Upper lobe of left lung (tissue), 6 donors: ENCODE measurements around the gene CFI. TPM values are rescaled to one million over a fixed set of nuclear protein-coding genes. Genes with fewer than 3 reads are reported as not detected.

Source experiments
- ATAC-seq, 2 donors: fragments of 200-7000 bp; cut with Tn5 transposase; one replicate each; pipeline ENCODE4 v1.9.1; 2022; ENCODE audit warnings: mild to moderate bottlenecking in 2 of 2, moderate library complexity in 2 of 2; ENCODE audit not compliant: low FRiP score in 2 of 2
- DNase-seq, 2 donors: peaks; one replicate each; pipeline ENCODE4 v3.0.0-alpha.2; 2019 to 2020
- H3K27ac ChIP-seq, 4 donors: fragments of 200-600 bp; sonication (generic); one replicate each; pipeline ENCODE4 v1.5.1; 2016 to 2019
- H3K27me3 ChIP-seq, 4 donors: fragments of 200-600 bp; sonication (generic); one replicate each; pipeline ENCODE4 v1.5.1; 2017 to 2019
- H3K36me3 ChIP-seq, 4 donors: fragments of 200-600 bp; sonication (generic); one replicate each; pipeline ENCODE4 v1.5.1; 2016 to 2019
- H3K4me1 ChIP-seq, 4 donors: fragments of 200-600 bp; sonication (generic); one replicate each; pipeline ENCODE4 v1.5.1; 2018 to 2019
- H3K4me3 ChIP-seq, 4 donors: fragments of 200-600 bp; sonication (generic); one replicate each; pipeline ENCODE4 v1.5.1; 2017 to 2019; ENCODE audit warnings: mild to moderate bottlenecking in 2 of 4, moderate library complexity in 1 of 4
- H3K9me3 ChIP-seq, 4 donors: fragments of 200-600 bp; sonication (generic); one replicate each; pipeline ENCODE4 v1.5.1; 2018 to 2019
- EP300 ChIP-seq, 4 donors: sonication (generic); formaldehyde crosslinking; IDR thresholded peaks; one replicate each; pipeline ENCODE4 v1.5.1; 2017; ENCODE audit warnings: antibody characterized with exemption in 4 of 4, control low read depth in 2 of 4
- POLR2A ChIP-seq, 4 donors: fragments of 450-650 bp; IDR thresholded peaks; one replicate each; pipeline ENCODE4 v1.5.1; 2016 to 2017; ENCODE audit warnings: antibody characterized with exemption in 4 of 4, mild to moderate bottlenecking in 2 of 4
- POLR2AphosphoS5 ChIP-seq, 2 donors: sonication (generic); formaldehyde crosslinking; IDR thresholded peaks; one replicate each; pipeline ENCODE4 v1.5.1; 2017; ENCODE audit warnings: antibody characterized with exemption in 2 of 2
- WGBS, 2 donors: methylation state at CpG; one replicate each; pipeline ENCODE4 v1.1.5; 2017 to 2018; 5-methylcytosine and 5-hydroxymethylcytosine counted together
- total RNA-seq, 6 donors: library from RNA; depleted of rRNA in 4 of 6; stranded (reverse); fragments of >200 nt in 4 of 6; gene quantifications; one replicate each; pipeline versions ENCODE4 v1.1.0 to v1.2.1, GENCODE V29; 2016 to 2021
- TF ChIP-seq, protein P1 (sequence below), 6 experiments: fragments of 450-650 bp in 4 of 6; fragments of 200-600 bp in 2 of 6; sonication (generic) in 2 of 6; IDR thresholded peaks; one replicate each; pipeline ENCODE4 v1.5.1; 2016 to 2019; ENCODE audit warnings: antibody characterized with exemption in 6 of 6
- donor health status: DM: no; HTN: no; CAD: no; lungs with moderate emphysema.
- donor health status: DM: no; HTN: yes; CAD: no; lungs with severe emphysema.

CFI gene
- total RNA-seq, 6 donors from 2014 or later = 20.2 to 122 (median 53.3) TPM

DNA sequence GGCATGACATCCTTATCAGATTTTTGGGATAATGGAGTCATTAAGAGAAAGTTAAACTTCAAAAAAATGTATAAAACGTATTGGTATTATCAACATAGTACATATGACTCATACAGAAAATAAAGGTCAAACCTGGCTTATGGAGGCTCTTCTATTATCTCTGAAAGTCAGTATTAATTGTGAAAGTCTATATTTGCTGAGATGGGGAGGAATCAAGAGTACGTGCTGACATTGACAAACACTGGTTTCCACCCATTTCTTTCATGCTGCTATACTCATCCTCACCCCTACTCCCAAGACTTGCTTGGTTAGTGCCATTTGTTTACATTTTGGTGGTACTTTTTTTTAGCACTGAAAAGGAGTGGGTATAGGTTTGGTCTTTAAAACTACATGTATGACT lies 41.1 kb downstream of the CFI start:
- ATAC-seq = no peak
- H3K27me3 ChIP-seq = no peaks in the 10 kb centered on the region
- H3K9me3 ChIP-seq = no peaks in the 10 kb centered on the region
- DNase-seq = no peak
- TF ChIP-seq EP300 (IDR thresholded peaks at IDR 0.05) (no peak), POLR2AphosphoS5 (IDR thresholded peaks at IDR 0.05) (no peak), POLR2A (IDR thresholded peaks at IDR 0.05) (no peak)
- TF ChIP-seq, protein P1, sequence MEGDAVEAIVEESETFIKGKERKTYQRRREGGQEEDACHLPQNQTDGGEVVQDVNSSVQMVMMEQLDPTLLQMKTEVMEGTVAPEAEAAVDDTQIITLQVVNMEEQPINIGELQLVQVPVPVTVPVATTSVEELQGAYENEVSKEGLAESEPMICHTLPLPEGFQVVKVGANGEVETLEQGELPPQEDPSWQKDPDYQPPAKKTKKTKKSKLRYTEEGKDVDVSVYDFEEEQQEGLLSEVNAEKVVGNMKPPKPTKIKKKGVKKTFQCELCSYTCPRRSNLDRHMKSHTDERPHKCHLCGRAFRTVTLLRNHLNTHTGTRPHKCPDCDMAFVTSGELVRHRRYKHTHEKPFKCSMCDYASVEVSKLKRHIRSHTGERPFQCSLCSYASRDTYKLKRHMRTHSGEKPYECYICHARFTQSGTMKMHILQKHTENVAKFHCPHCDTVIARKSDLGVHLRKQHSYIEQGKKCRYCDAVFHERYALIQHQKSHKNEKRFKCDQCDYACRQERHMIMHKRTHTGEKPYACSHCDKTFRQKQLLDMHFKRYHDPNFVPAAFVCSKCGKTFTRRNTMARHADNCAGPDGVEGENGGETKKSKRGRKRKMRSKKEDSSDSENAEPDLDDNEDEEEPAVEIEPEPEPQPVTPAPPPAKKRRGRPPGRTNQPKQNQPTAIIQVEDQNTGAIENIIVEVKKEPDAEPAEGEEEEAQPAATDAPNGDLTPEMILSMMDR (IDR thresholded peaks at IDR 0.05) = no peak
- no peak overlapping the region for H3K27ac ChIP-seq
- 60 to 71% methylated on average over 2 of the region's 2 CpGs for WGBS, 2 donors
- H3K36me3 ChIP-seq = peaks cover 0 to 6% (median 0%) of the 10 kb centered on the region in 4 donors
- no peak overlapping the region for H3K4me3 ChIP-seq
- H3K4me1 ChIP-seq = no peaks in the 10 kb centered on the region

DNA sequence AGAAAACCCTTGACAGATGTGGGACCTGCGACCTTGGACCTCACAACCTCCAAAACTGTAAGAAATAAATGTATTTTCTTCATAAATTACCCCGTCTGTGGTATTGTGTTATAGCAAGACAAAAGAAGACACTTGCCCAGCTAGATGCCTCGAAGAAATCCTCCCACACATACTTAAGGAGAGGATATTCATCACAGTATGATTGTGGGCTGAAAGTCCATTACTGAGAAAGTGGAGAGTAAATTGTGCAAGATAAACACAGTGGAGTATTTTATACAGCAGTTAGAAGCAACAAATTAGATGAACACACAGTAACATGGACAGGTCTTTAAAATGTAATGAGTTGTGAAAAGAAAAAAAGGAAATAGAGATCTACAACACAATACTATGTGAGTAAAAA lies 46.1 kb downstream of the CFI start:
- no peak for ATAC-seq
- no peaks in the 10 kb centered on the region for H3K36me3 ChIP-seq
- TF ChIP-seq, protein P1 (IDR thresholded peaks at IDR 0.05) = no peak
- no peak for TF ChIP-seq POLR2A (IDR thresholded peaks at IDR 0.05)
- TF ChIP-seq POLR2AphosphoS5 (IDR thresholded peaks at IDR 0.05) = no peak
- TF ChIP-seq EP300 (IDR thresholded peaks at IDR 0.05) = no peak
- DNase-seq = no peak
- H3K4me1 ChIP-seq = no peaks in the 10 kb centered on the region
- H3K27me3 ChIP-seq = no peaks in the 10 kb centered on the region
- H3K4me3 ChIP-seq = no peak overlapping the region
- 83 to 86% methylated on average over 3 of the region's 3 CpGs for WGBS, 2 donors
- no peak overlapping the region for H3K27ac ChIP-seq
- no peaks in the 10 kb centered on the region for H3K9me3 ChIP-seq

DNA sequence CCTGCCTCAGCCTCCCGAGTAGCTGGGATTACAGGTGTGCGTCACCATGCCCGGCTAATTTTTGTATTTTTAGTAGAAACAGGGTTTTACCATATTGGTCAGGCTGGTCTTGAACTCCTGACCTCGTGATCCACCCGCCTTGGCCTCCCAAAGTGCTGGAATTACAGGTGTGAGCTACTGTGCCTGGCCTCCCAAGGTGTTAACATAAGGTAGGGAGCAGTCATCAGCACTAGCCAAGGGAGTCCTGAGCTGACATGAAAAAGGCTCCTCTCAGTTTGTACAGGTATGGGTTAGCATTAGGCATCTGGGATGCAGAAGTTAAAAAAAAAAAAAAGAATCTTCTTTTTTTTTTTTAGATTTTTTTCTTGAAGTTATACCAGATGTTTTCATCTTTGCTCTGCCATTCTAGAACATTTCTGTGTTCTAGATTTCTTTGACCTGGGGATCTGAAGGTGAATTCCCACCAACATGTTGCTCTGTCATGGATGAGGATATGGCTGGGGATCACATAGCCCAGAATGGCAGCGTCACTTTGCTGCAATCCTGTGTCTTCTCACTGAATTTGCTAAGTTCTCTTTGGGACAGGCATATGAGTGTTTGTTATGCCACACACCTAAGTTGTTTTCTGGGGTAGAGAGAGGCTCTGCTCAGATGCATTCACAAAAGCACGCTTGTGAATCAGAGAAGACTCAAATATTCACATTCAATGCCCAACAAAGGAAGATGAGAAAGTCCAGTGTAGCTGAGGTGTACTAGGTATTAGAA lies 47.5 kb downstream of the CFI start:
- DNase-seq (no peak), ATAC-seq (no peak)
- no peak for TF ChIP-seq EP300 (IDR thresholded peaks at IDR 0.05)
- no peak for TF ChIP-seq POLR2A (IDR thresholded peaks at IDR 0.05)
- TF ChIP-seq POLR2AphosphoS5 (IDR thresholded peaks at IDR 0.05) = no peak
- TF ChIP-seq, protein P1 (IDR thresholded peaks at IDR 0.05) = no peak
- no peak overlapping the region for H3K4me3 ChIP-seq
- no peaks in the 10 kb centered on the region for H3K9me3 ChIP-seq
- no peak overlapping the region for H3K27ac ChIP-seq
- WGBS, 2 donors = 80 to 86% methylated on average over 7 of the region's 7 CpGs
- no peaks in the 10 kb centered on the region for H3K4me1 ChIP-seq
- no peaks in the 10 kb centered on the region for H3K27me3 ChIP-seq
- no peaks in the 10 kb centered on the region for H3K36me3 ChIP-seq

DNA sequence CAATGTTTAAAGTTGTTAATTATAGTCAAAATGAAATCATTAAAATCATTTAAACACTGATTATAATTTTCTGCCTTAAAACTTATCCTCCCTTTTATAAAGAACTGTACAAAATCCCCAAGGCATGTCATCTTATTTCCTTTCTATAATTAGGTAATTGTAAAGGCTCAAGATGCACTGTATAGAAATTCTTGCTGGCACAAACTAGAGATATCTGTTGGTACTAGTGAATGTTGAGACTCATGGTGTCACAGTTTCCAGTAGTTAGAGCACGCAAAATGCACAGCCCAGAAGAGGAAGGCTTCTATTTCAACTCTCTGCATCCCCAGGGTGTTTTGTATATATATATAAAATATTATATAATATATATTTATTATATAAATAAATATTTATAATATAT lies 49.3 kb downstream of the CFI start:
- WGBS, 2 donors = 0% methylated on average over 1 of the region's 1 CpG
- Histone ChIP-seq H3K4me3 (no peak overlapping the region), H3K36me3 (no peaks in the 10 kb centered on the region), H3K4me1 (no peaks in the 10 kb centered on the region), H3K27me3 (no peaks in the 10 kb centered on the region), H3K9me3 (no peaks in the 10 kb centered on the region), H3K27ac (no peak overlapping the region)
- TF ChIP-seq EP300 (IDR thresholded peaks at IDR 0.05) (no peak), POLR2AphosphoS5 (IDR thresholded peaks at IDR 0.05) (no peak), POLR2A (IDR thresholded peaks at IDR 0.05) (no peak)
- TF ChIP-seq, protein P1 (IDR thresholded peaks at IDR 0.05) = no peak
- ATAC-seq = no peak
- no peak for DNase-seq

DNA sequence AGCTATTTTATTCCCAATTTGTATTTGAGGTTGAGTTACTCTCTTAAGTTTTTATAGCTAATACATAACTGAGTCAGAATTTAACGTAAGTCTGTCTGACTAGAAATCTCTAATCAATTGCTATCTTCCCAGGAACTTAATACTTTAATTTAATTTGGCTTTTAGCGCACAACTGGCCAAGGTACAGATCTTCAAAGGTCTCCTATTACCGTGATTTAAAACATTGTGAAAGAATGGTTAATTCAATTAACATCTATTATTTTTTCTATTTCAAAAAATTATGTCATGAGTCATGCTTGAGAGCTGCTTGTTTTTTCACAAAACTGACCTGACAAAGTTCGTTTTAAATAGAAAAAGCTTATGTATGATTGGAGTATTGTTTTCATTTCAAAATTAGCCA lies 49.9 kb downstream of the CFI start:
- H3K36me3 ChIP-seq = no peaks in the 10 kb centered on the region
- no peaks in the 10 kb centered on the region for H3K4me1 ChIP-seq
- ATAC-seq (no peak), DNase-seq (no peak)
- TF ChIP-seq POLR2AphosphoS5 (IDR thresholded peaks at IDR 0.05) (no peak), POLR2A (IDR thresholded peaks at IDR 0.05) (no peak), EP300 (IDR thresholded peaks at IDR 0.05) (no peak)
- TF ChIP-seq, protein P1 (IDR thresholded peaks at IDR 0.05) = no peak
- H3K27ac ChIP-seq = no peak overlapping the region
- no peak overlapping the region for H3K4me3 ChIP-seq
- no peaks in the 10 kb centered on the region for H3K27me3 ChIP-seq
- 91 to 92% methylated on average over 4 of the region's 4 CpGs for WGBS, 2 donors
- no peaks in the 10 kb centered on the region for H3K9me3 ChIP-seq
